GM10248 (cell line): Measurements from ENCODE around the gene NEXN.

Source experiments
- CTCF ChIA-PET: fragments of 300-600 bp; sonication (Branson Sonifier 250); formaldehyde crosslinking; extraction: SDS; loops from one replicate; lab custom pipeline; 2021; ENCODE audit warnings: antibody characterized with exemption; lab: Yijun Ruan, JAX
- POLR2A ChIA-PET: fragments of 350-650 bp; sonication (Branson Sonifier 250); formaldehyde crosslinking; extraction: SDS; loops from one replicate; lab custom pipeline; 2020; ENCODE audit warnings: antibody characterized with exemption; lab: Yijun Ruan, JAX
- DNase-seq: peaks from one replicate; pipeline ENCODE4 v3.0.0; 2012; ENCODE audit errors: extremely low spot score
- CTCF ChIP-seq: IDR thresholded peaks from 2 replicates; pipeline ENCODE4 v1.5.1; 2012; ENCODE audit warnings: mild to moderate bottlenecking, low read depth; ENCODE audit errors: extremely low read depth, missing control alignments, control extremely low read depth

Gene NEXN

GRCh38 chr1:77888081-77888780 is at the start of gene NEXN:
TSS of gene NEXN (plus strand) at chr1:77888624. CDS start at chr1:77916107, 27,483 bp downstream.
- DNase-seq: peak; percentile 18

GRCh38 chr1:77841574-77841973 is 46.9 kb upstream of the NEXN start:
- DNase-seq: no peak
- ChIA-PET CTCF (no interaction called here), POLR2A (no interaction called here)
- TF ChIP-seq CTCF: no peak

More at GRCh38 chr1:77888081-77888780, at the start of gene NEXN:
- CTCF ChIA-PET: interaction anchor here (1.0 to 1.4 kb wide), 2 partner anchors 12 to 28 kb away, joined by 3 read pairs; no protein-coding TSS in a partner anchor
- no peak for TF ChIP-seq CTCF
- POLR2A ChIA-PET: no interaction called here

- TF ChIP-seq CTCF: no peak
- DNase-seq: no peak
- ChIA-PET CTCF (interaction anchor here (0.8 to 1.5 kb wide), 2 partner anchors 20 to 268 kb away, joined by 3 read pairs; no protein-coding TSS in a partner anchor), POLR2A (no interaction called here)
Measured at GRCh38 chr1:77845951-77846350, 42.5 kb upstream of the NEXN start.

GRCh38 chr1:77846966-77847365 is 41.5 kb upstream of the NEXN start:
- no peak for DNase-seq
- ChIA-PET POLR2A (no interaction called here), CTCF (interaction anchor here (1.5 kb wide), 1 partner anchor 21 kb away, joined by 3 read pairs; no protein-coding TSS in a partner anchor)
- no peak for TF ChIP-seq CTCF

- ChIA-PET CTCF (no interaction called here), POLR2A (no interaction called here)
- DNase-seq: no peak
- no peak for TF ChIP-seq CTCF
Measured at GRCh38 chr1:77847621-77848080, 40.8 kb upstream of the NEXN start.

GRCh38 chr1:77850082-77850481 is 38.3 kb upstream of the NEXN start:
- POLR2A ChIA-PET: no interaction called here
- no peak for TF ChIP-seq CTCF
- CTCF ChIA-PET: interaction anchor here (2.2 kb wide), 1 partner anchor 24 kb away, joined by 4 read pairs; no protein-coding TSS in a partner anchor
- no peak for DNase-seq
